ENCODE data around the gene ALK.

Gene ALK

DNA sequence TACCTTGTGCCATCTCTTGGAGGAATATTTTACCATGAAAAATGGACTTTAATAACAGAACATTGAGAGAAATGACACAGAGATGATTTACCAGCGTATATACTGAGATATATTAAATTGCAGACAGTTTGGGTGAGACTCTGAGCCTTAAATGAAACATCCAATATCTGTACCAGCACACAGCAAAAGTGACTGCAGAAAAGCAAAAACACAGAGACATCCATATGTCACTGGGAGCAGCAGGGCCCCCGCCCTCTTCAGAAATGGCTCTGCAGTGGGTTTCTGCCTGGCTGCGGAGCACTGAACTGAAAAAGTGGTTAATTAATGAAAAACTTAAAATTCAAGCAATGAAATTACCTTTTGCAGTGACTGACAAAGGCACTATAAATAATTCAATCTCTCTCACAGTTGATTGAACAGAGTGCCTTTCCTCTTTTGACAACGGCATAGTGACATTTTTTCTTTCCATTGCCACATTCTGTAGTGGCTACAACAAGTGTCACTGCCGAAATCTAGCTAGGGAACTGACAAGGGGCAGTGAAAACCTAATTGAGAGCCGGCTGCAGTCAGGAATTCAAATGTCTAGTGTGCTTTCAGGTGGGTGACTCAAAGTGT lies 353.4 kb downstream of the ALK start:
- H3K4me3 ChIP-seq (ENCODE audit: control insufficient read depth, low read depth, low read length), result no peak overlapping the region
- TF ChIP-seq CTCF (conservative IDR thresholded peaks at IDR 0.05; ENCODE audit: control insufficient read depth, insufficient read depth, low read depth, low read length), result no peak
- DNase-seq (ENCODE audit: low read depth), result no peak

DNA sequence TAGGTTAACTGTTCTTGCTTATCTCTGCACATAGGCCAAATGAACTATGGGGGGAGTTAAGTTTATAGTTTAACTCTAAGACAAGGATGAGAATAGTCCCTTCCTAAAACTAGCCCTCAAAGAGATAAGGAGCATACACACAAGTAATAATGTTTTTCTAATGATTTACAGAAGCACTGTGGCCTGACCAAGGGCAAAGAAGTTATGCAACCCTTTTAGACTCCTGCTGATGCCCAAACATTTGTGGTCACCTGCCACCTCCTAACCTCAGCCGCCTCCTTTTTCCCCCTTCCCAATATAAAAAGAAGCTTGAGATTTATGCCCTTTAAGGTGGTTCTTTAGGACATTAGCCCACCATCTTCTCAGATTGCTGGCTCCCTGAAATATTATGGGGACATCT lies 357.7 kb downstream of the ALK start:
- TF ChIP-seq CTCF (conservative IDR thresholded peaks at IDR 0.05; ENCODE audit: control insufficient read depth, insufficient read depth, low read depth, low read length), result no peak
- DNase-seq (ENCODE audit: low read depth), result no peak
- H3K4me3 ChIP-seq (ENCODE audit: control insufficient read depth, low read depth, low read length), result no peak overlapping the region

DNA sequence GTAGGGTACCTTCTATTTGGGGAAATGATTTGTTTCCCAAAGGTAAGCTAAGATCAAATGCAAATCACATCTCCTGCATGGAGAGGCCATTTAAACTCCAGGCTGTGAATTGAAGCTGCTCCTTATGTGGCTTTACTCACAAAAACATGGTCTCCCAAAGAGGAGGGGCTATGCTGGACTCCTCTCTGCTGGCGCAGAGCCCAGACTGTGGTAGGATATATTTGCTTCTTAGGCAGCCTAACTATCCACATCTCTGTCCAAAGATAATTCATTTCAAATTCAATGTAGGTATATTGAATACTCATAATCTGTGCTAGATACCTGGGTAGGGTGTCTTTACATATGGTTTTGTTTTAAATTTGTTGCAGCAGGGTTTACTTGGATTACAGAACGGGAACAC lies 358.5 kb downstream of the ALK start:
- DNase-seq (ENCODE audit: low read depth), result peak; percentile 4
- H3K4me3 ChIP-seq (ENCODE audit: control insufficient read depth, low read depth, low read length), result no peak overlapping the region
- no peak for TF ChIP-seq CTCF (conservative IDR thresholded peaks at IDR 0.05; ENCODE audit: control insufficient read depth, insufficient read depth, low read depth, low read length)

DNA sequence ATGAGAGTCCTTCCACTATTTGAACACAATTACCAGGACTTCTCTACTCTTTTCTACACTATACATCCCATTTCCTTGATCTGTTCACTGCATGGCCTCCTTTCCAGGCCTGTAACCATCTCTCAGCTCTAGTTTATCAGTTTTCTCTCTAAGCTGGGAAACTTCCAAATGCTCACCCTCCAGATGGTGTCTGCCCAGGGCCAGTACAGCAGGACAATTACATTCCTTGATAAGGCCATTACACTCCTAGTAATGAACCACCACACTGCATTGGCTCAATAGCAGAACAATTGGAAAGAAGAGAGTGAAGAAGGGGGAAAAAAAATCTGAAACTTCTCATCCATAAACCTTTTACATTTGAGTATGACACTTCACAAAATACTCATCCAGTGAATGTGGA lies 359.1 kb downstream of the ALK start:
- DNase-seq (ENCODE audit: low read depth), result no peak
- no peak overlapping the region for H3K4me3 ChIP-seq (ENCODE audit: control insufficient read depth, low read depth, low read length)
- TF ChIP-seq CTCF (conservative IDR thresholded peaks at IDR 0.05; ENCODE audit: control insufficient read depth, insufficient read depth, low read depth, low read length), result no peak

GRCh38 chr2:29561628-29562027 lies 359.8 kb downstream of the ALK start:
- no peak for TF ChIP-seq CTCF (conservative IDR thresholded peaks at IDR 0.05; ENCODE audit: control insufficient read depth, insufficient read depth, low read depth, low read length)
- H3K4me3 ChIP-seq (ENCODE audit: control insufficient read depth, low read depth, low read length), result no peak overlapping the region

GRCh38 chr2:29561181-29561580 lies 360.2 kb downstream of the ALK start:
- no peak for TF ChIP-seq CTCF (conservative IDR thresholded peaks at IDR 0.05; ENCODE audit: control insufficient read depth, insufficient read depth, low read depth, low read length)
- DNase-seq (ENCODE audit: low read depth), result peak; percentile 4
- no peak overlapping the region for H3K4me3 ChIP-seq (ENCODE audit: control insufficient read depth, low read depth, low read length)

More at GRCh38 chr2:29561628-29562027, 359.8 kb downstream of the ALK start:
- DNase-seq (ENCODE audit: low read depth), result no peak

DNA sequence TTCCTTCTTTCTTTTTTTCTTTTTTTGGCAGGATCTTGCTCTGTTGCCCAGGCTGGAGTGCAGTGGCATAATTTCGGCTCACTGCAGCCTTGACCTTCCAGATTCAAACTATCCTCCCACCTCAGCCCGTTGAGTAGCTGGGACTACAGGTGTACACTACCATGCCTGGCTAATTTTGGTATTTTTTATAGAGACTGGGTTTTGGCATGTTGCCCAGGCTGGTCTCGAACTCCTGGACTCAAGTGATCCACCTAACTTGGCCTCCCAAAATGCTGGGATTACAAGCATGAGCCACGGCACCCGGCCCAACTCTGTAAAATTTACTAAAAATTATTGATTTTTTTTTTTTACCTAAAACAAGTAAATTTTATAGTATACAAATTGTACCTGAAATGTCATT lies 360.8 kb downstream of the ALK start:
- DNase-seq (ENCODE audit: low read depth), result no peak
- no peak for TF ChIP-seq CTCF (conservative IDR thresholded peaks at IDR 0.05; ENCODE audit: control insufficient read depth, insufficient read depth, low read depth, low read length)
- H3K4me3 ChIP-seq (ENCODE audit: control insufficient read depth, low read depth, low read length), result no peak overlapping the region
